Measurements from ENCODE around the gene TGFBR3.

Gene TGFBR3

DNA sequence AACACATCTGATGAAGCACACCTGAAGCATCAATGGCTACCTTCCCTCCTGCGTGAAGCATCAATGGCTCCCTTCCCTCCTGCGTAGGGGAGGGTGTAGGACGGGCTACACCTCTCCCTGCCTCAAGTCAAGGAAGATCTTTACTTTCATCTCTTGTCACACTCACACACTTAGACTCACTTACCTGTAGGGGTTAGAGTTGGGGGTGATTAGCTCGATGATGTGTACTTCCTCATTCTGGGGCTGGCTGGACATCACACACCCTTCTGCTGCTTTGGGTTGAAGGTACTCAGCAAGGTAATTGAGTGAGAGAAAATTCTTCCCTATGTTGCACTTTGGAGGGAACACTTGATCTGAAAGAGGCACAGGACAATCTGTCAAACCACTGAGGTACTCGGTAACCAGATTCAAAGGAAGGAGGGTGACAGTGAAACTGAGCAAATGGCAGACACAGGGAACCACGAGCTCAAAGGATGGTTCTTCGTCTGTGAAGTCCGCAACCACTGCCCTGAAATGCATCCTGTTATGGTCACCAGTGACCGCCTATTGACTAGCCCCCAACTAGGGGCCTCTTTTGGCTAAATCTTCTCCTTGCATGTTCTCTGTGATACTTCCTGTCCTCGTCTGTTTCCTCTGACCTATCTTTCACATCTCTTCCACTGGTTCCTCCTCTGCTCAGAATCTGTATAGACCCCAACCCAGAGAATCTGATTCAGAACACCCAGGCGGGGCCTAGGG lies 156.2 kb downstream of the TGFBR3 start:
- no peak for DNase-seq

DNA sequence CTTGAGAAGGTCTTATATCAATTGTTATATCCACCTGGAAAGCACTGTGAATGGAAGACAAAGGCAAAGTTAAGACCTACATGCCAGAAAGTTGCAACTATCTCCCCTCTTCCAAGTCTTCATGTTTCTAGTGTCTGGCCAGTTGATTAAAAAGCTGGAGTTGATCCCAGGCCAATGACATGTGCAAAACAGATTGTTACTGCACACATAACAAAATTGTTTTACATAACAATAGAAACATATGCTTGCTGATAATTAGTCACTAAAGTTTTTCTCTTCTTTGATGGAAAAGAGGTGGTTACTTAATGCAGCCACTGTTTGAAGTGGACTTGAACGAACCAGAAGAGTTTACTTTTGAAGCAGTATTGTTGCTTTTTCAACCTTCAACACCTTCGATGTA lies 158.2 kb downstream of the TGFBR3 start:
- DNase-seq, result no peak

DNA sequence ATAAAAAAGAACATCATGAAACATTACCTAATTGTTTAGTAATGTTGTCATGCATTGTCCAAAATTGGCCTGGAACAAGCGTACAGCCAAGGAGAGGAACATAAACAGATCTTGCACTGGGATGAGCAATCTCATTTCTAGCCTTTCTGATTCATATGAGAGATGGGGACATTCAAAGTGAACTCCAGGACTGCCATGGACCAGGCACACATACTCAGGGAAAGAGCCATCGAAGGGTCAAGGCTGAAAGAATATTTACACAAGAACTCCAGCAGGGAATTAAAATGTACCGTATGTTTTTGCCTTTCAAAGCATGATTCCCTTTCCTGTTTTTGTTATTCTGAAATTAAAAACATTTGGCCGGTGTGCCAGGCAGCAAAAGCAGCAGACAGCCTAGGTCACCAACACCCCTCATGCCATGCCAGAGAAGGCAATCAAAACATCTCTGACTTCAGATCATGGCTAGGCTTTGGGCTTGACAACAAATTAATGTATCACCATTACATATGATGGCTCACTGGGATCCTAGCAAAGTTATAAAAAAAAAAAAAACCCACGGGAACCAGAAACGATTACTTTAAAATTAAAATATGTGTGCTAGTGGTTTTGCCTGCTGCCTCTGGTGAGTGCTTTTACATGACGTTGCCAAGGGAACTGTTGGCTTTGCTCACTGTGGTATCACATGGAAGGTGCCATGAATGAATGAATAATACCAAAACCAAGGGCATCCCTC lies 159.8 kb downstream of the TGFBR3 start:
- no peak for DNase-seq

DNA sequence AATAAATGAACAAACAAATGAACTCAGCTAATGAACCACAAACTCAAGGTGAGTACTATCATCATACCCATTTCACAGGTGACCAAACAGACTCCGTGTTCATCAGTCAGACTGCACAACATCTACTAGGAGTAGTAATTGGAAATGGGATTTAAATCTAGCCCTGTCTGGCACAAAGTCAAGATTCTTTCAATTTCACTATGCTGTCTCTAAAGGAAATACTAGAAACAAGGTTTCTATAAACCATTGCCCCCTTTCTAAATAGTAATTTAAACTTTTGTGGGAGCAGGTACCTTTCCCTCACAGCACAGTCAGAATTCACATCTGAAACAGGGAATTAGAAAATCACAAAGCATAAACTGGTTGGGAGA lies 160.3 kb downstream of the TGFBR3 start:
- no peak for DNase-seq

DNA sequence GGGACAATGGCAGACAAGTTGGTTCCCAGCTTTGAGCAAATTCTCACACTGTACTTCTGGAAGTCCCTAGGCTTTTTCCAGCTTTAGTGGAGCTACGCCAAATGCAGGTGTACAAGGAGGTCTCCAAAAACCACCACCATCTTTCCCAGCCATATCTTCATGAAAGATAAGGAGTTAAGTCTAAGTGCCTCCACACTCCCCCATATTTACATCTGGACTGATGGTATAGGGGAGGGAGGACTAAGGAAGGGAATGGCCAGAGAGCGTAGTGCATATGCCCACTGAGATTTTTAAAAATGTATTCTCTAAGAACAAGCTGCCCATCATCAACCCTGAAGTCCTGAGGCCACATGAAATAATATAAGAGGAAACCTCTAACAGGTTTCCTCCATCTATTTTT lies 161.3 kb downstream of the TGFBR3 start:
- no peak for DNase-seq

DNA sequence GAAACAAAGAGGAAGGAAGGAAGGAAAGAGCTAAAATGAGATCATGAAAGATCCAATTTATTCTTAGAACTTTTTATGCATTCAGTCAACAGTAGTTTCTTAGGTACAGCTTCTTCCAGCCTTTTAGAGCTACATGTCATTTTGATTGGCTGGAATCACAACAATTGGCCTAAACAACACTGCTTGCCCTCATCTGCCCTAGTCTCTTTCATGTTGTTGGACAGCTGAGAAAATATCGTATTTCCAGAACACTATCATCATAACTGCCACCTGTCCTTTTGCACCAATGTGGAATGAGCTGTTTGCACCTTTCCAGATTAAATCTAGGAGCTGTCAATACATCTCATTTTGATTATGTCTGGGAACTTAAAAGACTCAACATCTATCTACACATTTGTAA lies 161.7 kb downstream of the TGFBR3 start:
- no peak for DNase-seq

DNA sequence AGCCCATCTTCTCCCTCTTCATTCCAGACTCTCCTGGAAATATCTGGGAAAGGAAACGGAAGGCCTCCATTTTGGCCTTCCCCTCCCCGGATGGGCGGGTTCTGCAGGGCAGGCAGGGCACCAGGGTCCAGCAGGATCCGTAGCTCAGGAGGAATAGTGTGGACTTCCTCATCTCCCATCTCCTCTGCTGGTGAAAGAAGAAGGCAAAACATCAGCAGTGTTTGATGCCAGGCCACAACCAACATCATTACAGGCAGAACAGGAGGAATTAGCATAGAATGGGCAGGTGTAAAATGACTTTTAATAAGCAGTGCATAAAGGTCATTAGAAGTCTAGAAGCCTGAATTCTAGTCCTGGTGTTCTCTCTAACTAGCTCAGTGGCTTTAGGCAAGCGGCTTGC lies 165.9 kb downstream of the TGFBR3 start:
- no peak for DNase-seq

DNA sequence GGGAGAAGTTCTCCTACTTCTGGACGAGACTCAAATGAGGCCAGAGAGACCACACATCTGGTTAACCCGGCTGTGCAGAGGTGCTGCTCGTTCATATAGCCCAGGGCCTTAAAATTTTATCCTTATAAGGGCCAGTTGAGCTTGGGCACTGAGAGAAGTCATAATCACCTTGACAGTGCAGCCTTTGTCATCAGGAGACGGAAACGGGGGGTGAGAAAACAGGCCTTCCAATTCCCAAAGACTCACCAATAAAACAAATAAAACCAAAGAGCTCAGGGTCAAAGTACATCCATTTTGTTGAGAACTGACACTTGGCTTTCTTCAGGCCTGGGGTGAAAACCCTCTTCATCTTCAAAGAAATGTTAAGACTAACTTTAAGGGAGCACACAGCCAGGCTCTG lies 167.1 kb downstream of the TGFBR3 start:
- DNase-seq, result no peak

DNA sequence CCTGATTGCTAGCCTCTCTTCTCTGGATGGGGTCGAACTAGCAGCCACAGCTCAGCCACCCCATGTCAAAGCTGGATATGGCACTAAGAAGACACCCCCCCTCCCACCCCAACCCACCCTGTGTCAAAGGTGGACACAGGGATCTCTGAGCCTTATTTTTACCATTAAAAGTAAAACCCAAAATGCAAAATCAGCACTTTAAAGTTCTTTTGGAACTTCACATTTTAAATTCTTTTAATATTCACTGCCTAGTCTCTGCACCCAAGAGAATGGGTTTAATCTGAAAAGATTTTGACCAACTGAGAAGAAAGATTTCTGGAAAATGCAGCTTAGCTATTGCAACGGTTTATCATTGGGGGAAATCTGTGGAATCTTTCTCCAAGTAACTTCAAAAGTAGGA lies 167.6 kb downstream of the TGFBR3 start:
- no peak for DNase-seq

DNA sequence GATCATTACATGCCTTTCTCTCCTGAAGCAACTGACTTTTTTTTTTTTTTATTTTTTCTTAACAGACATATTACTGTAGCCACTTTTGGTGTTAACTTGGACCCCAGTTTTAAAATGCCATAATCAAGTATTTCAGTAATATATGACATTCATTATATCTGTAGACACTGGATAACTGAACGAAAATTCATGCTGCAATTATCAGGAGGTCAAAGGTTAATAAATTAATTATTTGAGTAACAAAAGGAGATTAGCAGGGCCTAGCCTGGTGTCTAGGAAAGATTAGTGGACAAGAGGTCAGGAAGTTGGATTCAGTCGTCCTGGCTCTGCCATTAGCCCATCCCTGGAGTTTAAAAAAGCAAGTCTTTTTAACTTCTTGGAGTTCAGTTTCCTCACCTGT lies 168.1 kb downstream of the TGFBR3 start:
- no peak for DNase-seq

DNA sequence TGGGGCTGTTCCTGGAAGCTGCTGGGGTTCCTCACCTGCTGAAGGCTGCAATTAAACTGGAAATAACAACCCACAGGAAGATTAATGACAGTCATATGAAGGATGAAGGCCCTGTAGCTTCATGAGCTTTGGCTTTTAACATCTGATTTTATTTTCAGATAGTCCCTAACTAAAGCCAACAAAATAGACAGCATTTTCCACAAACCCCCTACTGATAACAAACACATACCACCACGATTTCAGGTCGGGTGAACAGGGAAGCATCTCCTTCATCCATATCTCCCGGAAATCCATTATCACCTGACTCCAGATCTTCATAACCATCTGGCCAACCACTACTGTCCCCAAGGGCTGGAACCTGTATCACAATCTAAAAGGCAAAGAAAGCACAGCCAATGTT lies 169.6 kb downstream of the TGFBR3 start:
- DNase-seq, result no peak

DNA sequence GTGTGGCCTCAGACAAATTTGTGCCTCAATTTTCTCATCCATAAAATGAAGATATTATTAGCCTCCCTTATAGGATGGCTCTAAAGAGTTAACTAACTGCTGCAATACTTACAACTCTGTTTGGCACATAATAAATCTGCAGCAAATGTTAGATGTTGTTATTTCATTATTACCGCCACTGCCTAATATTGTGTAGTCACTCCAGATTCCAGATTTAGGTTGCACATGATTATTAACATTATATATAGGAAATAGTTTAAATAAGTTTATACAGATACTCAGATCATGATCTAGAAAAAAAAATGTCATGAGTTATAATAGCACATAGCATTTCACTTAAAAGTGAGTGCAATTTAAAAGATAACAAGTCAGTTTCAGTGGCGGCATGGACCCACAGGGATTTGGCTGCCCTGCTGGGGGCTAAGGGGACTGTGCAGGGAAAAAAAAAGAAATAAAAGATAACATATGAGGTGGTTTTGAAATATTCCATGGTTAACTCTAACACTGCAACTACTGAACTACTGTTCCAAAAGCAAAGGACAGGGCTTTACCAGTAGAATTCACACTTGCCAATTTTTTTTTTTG lies 170.4 kb downstream of the TGFBR3 start:
- no peak for DNase-seq

DNA sequence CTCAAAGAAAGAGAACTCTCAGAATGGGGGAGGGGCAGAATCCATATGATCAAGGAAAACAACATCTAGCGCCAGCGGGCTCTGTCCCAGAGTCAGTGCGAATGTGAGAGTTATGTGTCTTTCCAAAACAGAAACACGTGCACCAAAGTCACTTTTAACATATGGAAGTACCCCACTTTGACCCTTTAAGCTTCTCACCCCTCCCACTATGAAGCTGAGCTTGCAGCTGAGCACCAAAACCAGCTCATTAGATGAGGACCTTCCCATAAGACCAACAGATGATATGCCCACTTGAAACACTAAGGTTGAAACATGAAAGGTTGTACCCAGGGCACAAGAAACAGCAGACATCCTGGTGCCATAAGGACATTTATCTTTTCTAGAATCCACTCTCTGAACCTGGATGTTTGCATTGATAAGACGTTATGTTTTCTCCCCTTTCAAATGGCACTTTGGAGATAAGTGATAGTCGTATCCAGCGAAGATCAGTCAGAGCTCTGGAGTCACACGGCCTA lies 171.0 kb downstream of the TGFBR3 start:
- DNase-seq, result no peak

DNA sequence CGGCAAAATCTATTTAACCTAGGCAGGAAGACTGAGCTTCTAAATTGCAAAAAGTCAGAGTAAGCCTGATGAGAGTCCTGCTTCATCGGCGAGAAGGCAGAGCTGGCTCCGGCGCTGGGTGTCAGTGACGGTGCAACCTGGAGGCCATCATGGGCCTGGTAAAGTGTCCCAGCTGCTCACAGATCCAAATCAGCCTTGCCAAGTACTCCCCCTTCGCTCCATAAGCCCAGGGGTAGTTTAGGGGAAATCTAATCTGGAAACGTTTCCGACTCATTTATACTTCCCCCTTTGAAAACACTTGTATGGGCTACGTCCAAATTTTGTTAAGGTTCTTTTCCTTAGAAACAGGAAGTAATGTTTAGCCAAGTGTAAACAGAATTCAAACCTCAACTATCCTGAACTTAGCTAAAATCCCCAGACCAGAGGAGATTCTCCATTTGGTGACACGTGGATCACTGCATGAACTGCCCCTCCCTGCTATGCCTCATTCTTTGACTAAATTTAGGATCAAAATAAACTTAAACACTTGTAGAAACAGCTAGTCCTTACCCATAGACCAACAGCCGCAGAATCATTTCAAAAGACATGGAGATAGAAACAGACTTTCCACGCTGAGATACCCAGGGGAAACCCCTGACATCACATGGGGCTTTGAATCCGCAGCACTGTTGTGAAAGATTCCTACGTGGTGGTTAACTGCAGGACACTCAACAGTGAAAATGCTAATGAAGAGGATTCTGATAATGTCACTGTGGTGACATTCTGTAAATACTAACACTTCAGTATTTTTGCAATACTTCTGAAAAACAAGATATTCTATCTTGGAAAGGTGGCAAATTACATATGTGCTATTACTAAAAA lies 172.7 kb downstream of the TGFBR3 start:
- no peak for DNase-seq

DNA sequence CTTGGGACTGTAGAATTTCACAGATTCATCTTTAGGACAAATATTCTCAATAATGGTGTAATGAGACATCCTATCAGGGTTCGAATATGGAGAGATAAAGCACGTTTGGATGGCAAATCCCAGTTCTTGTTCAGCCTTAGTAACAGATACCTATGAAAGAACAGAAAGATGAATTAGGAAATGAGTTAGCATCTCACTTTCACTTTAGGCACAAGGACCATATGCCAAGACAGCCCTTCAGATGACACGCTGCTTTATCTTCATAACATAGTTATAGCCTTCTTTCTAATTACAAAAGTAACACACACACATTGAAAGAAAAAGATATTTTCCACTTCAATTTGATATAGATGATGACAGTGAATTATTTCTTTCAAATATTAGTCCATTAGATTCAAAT lies 173.6 kb downstream of the TGFBR3 start:
- no peak for DNase-seq

DNA sequence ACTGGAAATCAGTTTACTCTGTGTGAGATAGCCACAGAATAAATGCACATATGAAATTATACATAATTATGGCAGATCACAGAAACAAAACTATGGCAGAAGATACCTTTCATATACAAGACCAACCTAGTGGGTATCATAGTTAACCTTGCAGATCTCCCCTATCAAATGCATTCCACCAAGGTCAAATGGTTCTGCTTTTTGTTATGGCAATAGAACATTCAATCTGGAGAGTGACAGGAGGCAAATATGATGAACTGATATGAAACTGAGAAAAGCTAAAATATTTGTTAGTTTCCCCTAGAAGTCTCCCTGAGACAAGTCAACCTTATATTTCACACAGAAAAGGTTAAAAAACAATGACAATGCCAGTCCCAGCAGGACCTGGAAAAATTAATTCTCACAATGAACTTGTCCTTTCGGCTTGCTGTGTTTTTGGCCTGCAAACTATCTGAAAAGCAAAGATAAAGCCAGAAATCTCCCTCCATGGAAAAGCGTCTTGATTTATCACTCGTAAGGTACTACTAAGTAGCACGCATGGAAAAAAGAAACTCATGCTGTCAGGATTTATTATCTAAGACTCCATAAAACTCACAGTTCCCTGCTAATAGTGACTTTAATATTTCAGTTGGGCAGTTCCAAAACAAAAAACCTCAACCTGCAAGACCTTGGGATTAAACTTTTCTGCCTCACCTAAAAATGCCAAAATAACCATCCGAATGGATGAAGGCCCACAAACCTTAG lies 174.3 kb downstream of the TGFBR3 start:
- DNase-seq, result no peak

DNA sequence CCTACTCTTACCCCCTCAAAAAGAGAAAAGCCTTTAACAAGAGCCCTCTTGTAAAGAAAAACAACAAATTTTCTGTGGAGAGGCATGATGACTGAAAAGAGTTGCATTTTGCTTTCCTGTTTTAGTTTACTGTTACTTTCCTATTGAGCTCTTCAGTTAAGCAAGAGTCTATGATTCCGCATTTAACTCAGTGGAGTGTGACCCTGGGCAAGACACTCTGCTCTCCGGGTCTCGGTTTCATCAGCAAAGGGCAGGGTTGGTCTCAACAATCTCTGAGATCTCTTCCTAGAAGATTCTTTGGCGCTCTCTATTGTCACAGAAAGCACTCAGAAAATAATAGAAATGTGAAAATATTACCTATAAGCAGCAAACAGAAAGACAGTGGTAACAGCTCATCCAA lies 175.7 kb downstream of the TGFBR3 start:
- DNase-seq, result no peak

DNA sequence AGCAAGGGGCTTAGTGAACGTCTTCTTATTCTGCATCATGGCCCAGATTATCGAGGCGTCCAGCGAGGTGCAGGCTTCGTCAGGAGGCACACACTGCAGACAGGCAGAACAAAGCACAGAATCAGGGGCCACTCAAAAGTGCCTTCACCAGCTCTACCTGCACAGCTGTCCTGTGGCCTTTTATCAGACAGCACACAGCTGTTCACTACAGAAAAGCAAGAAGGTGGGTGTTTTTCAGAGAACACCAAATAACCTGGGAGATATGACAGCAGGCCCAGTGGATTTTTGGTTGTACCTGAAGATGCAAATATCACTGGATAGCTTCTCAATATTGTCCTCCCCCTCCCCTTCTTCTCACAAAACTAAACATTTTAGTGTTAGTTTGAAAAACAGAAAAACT lies 177.3 kb downstream of the TGFBR3 start:
- no peak for DNase-seq

DNA sequence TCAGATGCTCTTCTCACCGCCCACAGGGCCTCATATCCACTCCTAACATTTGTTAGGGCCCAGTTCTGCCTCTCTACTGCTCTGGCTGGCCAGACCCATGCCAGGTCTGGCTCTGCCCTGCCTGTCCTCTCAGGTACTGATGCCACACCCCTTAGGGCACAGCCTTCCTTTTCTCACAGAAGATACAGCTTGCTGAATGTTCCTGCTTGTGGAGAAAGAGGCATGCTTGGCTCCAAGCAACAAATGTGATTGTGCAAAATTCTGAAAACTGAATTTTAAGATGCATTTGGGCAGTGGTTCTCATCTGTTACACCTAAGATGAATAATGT lies 178.1 kb downstream of the TGFBR3 start:
- no peak for DNase-seq

DNA sequence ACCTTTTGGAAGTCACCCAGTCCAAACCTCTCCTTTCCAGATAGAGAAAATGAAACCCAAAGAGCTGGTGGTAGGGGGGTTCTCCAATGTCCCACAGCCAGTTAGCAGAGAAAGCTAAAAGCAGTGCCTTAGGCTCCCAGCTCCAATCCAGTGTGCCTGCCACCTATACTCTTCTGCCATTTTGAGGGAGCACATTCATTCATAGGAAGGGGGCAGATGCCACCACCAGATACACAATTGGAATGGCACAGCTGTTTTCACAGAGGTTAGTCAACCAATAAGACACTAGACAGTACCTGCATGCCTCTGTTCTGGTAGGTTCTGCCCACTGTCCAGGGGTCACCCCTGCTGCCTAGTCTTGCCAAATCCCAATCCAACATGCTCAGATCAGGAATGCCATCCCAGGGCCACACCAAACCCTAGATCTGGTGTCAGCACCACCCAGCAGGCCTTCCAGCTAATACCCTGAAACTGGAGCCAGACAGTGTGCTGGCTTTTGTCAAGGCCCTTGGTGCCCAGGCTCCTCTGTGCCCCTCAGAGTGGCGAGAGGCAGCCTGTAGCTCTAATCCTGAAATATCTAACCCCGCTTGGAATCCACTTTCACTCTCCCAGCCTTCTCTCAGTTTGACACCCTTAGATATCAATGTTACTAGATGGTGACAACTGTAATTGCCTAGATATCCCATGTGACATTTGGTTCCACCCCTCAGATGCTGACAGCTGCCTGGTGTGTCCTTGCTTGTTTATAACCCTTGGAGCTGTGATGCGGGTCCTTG lies 178.6 kb downstream of the TGFBR3 start:
- no peak for DNase-seq

DNA sequence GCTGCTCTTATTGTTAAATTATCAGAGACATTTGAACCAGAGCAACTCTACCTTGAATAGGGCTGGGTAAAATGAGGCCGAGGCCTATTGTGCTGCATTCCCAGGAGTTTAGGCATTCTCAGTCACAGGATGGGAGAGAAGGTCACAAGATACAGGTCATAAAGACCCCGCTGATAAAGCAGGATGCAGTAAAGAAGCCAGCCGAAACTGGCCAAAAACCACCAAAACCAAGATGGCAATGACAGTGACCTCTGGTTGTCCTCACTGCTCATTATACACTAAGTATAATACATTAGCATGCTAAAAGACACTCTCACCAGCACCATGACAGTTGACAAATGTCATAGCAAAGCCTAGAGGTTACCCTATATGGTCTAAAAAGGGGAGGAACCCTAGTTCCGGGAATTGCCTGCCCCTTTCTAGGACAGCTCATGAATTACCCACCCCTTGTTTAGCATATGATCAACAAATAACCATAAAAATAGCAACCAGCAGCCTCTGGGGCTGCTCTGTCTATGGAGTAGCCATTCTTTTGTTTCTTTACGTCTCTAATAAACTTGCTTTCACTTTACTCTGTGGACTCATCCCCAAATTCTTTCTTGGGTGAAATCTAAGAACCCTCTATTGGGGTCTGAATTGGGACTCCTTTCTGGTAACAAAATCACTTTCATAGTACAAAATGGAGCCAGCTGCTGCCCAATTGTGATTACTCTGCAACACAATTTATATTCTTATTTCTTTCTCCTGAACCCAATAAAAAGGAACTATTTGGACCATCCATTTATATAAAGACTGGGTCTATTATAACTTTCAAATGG lies 179.6 kb downstream of the TGFBR3 start:
- no peak for DNase-seq

Data from NCI-H510A treated with DMSO at 0.1 percent for 48 hours (cell line).